Measurements from ENCODE around the gene DUOXA2. TPM values are rescaled to one million over a fixed set of nuclear protein-coding genes. Genes with fewer than 3 reads are reported as not detected.
A peak's percentile ranks its signal among the peaks of the same experiment; 100 is the strongest.
"Not testable (repeated sequence)": the region's sequence is repeated elsewhere in the genome, so short reads cannot be mapped to it uniquely, and the experiment has no call there.

The DUOXA2 gene
- polyA plus RNA-seq, 6 donors from 2014 or later: not detected

DNA sequence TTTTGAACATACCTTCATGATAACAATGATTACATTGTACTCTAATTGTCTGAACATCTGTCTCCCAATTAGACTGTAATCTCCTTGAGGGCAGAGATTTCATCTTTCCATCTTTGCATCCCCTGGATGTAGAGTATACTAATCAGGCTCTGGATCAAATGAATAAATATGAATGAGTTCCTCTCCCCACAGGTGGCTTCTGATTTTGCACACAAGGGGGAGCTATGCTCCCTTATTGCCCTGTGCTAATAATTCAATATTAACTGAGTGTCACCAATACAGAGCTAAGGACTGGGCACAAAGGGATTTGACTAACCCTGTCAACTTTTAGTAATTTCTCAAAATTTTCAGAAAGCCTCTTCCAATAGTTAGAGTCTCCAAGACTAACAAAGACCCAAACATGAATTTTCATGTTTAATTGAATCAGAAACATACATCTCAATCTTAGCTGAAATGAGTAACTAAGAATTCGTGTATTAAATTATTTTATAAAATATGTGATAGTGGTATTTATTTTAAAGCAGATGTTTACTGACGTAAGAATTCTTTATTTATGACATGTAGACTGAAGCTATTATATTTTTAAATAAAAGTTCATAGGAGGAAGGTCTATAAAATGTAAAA is 12.5 kb downstream of the DUOXA2 start:
- Mint-ChIP-seq H3K27ac (no peak overlapping the region), H3K27me3 (peaks cover 53 to 73% (median 72%) of the 10 kb centered on the region in 3 donors), H3K9me3 (peaks cover 0 to 1% (median 0%) of the 10 kb centered on the region in 7 donors), H3K4me3 (no peak overlapping the region), H3K4me1 (peaks cover 0 to 15% (median 4%) of the 10 kb centered on the region in 3 donors), H3K36me3 (no peaks in the 10 kb centered on the region)
- no peak for DNase-seq
- peak; percentile 73 to 81 for ATAC-seq (ENCODE audit: low read depth in 2 of 2)

- Mint-ChIP-seq H3K9me3 (peaks cover 0 to 1% (median 0%) of the 10 kb centered on the region in 7 donors), H3K36me3 (peaks cover 0 to 5% of the 10 kb centered on the region in 2 donors), H3K27me3 (peaks cover 65 to 85% (median 79%) of the 10 kb centered on the region in 3 donors), H3K4me1 (peaks cover 2 to 17% (median 4%) of the 10 kb centered on the region in 3 donors), H3K4me3 (peak overlapping the region in 7 of 8 donors; percentile 43 to 81 (median 59)), H3K27ac (no peak overlapping the region)
- ATAC-seq (ENCODE audit: low read depth in 2 of 2) (no peak), DNase-seq (no peak)
These were observed 15.0 kb downstream of the DUOXA2 start for GRCh38 chr15:45128971-45129639.

GRCh38 chr15:45129651-45130129 is 15.6 kb downstream of the DUOXA2 start, which contains the start of the genes DUOX1 and DUOXA1:
DUOX1 (plus strand) TSS chr15:45129994; CDS start chr15:45131967, 1,973 bp downstream.
DUOXA1 (minus strand) TSS chr15:45129879; CDS start chr15:45123014, 6,865 bp downstream.
- Mint-ChIP-seq H3K36me3 (peaks cover 0 to 10% of the 10 kb centered on the region in 2 donors), H3K4me1 (peaks cover 8 to 21% (median 10%) of the 10 kb centered on the region in 3 donors), H3K4me3 (peak within 1 kb of the TSS; percentile 42 to 81 (median 68)), H3K27me3 (peaks cover 68 to 89% (median 84%) of the 10 kb centered on the region in 3 donors), H3K9me3 (peaks cover 0 to 1% (median 0%) of the 10 kb centered on the region in 7 donors), H3K27ac (peak within 1 kb of the TSS in 2 of 6 donors; percentile 12 to 43)
- ATAC-seq (ENCODE audit: low read depth in 2 of 2) (peak; percentile 72 to 77), DNase-seq (no peak)

GRCh38 chr15:45130291-45131000 is 16.3 kb downstream of the DUOXA2 start:
- Mint-ChIP-seq H3K4me3 (peak overlapping the region in 7 of 8 donors; percentile 14 to 78 (median 66)), H3K36me3 (peaks cover 0 to 13% of the 10 kb centered on the region in 2 donors), H3K27ac (peak overlapping the region in 2 of 6 donors; percentile 12 to 43), H3K4me1 (peaks cover 9 to 24% (median 13%) of the 10 kb centered on the region in 3 donors), H3K9me3 (peaks cover 0 to 1% (median 0%) of the 10 kb centered on the region in 7 donors), H3K27me3 (peaks cover 64 to 85% (median 81%) of the 10 kb centered on the region in 3 donors)
- ATAC-seq (ENCODE audit: low read depth in 2 of 2): no peak
- no peak for DNase-seq

DNA sequence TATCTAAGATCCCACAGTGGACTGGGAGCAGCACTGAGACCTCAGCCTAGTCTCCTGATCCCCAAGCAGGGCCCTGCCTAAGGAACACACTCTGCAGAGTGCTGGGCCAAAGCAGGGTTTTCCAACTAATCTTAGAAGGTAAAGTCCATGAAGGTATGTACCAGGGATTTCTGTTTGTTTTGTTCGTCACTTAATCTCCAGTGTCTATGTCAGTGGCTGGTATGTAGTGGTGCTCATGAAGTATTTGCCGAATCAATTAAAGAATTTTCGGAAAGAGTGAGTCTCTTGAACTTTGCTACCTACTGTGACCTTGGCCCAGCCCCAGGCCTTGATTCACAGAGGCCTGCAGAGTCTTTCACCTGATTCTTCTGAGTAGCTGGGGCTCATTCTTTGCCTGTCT is 17.4 kb downstream of the DUOXA2 start:
- peaks cover 0 to 1% (median 0%) of the 10 kb centered on the region in 7 donors for H3K9me3 Mint-ChIP-seq
- peak overlapping the region in 1 of 8 donors; percentile 41 for H3K4me3 Mint-ChIP-seq
- H3K27ac Mint-ChIP-seq: no peak overlapping the region
- H3K27me3 Mint-ChIP-seq: peaks cover 60 to 81% (median 76%) of the 10 kb centered on the region in 3 donors
- H3K36me3 Mint-ChIP-seq: peaks cover 0 to 13% of the 10 kb centered on the region in 2 donors
- ATAC-seq (ENCODE audit: low read depth in 2 of 2) (no peak), DNase-seq (no peak)
- peaks cover 14 to 29% (median 18%) of the 10 kb centered on the region in 3 donors for H3K4me1 Mint-ChIP-seq

GRCh38 chr15:45132844-45133560 is 18.9 kb downstream of the DUOXA2 start:
- Mint-ChIP-seq H3K27me3 (peaks cover 53 to 83% (median 77%) of the 10 kb centered on the region in 3 donors), H3K4me1 (peaks cover 17 to 31% (median 20%) of the 10 kb centered on the region in 3 donors), H3K27ac (peak overlapping the region in 1 of 6 donors; percentile 86), H3K36me3 (peaks cover 0 to 13% of the 10 kb centered on the region in 2 donors), H3K4me3 (peak overlapping the region in 1 of 8 donors; percentile 35), H3K9me3 (peaks cover 0 to 2% (median 0%) of the 10 kb centered on the region in 7 donors)
- no peak for ATAC-seq (ENCODE audit: low read depth in 2 of 2)
- no peak for DNase-seq

DNA sequence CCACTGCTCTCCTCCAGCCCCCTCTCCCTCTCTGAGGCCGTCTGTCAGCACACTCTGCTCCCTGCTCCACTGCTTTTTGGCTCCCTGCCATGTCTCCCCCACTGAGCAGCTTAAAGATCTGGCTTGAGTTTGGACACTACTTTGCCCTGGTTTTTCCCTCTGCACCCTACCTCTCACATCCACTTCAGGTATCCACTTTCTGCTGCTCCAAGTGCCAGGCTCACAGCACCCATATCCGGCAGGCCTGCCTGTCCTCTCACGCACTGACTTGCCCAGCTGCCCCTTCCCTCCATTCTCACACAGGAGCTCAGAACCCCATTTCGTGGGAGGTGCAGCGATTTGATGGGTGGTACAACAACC is 19.4 kb downstream of the DUOXA2 start:
- no peak overlapping the region for H3K27ac Mint-ChIP-seq
- H3K36me3 Mint-ChIP-seq: peaks cover 0 to 13% of the 10 kb centered on the region in 2 donors

DNA sequence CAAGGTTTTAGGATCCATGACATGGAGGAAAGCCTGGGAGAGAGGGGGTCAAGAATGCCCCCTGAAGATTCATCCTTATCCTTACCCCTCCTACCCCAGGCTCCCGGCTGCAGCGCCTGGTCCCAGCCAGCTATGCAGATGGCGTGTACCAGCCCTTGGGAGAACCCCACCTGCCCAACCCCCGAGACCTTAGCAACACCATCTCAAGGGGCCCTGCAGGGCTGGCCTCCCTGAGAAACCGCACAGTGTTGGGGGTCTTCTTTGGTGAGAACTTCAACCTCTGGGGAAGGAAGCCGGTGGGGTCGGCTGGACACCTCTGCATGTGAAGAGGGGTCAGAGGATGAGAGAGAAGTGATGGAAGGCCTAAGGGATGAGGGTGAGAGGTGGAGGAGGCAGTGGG is 19.9 kb downstream of the DUOXA2 start:
- peaks cover 0 to 13% of the 10 kb centered on the region in 2 donors for H3K36me3 Mint-ChIP-seq
- H3K27ac Mint-ChIP-seq: peak overlapping the region in 1 of 6 donors; percentile 73
- ATAC-seq (ENCODE audit: low read depth in 2 of 2): no peak
- H3K27me3 Mint-ChIP-seq: peaks cover 51 to 82% (median 73%) of the 10 kb centered on the region in 3 donors
- no peak for DNase-seq
- peaks cover 17 to 25% (median 20%) of the 10 kb centered on the region in 3 donors for H3K4me1 Mint-ChIP-seq
- H3K9me3 Mint-ChIP-seq: peaks cover 0 to 2% (median 0%) of the 10 kb centered on the region in 7 donors
- peak overlapping the region in 3 of 8 donors; percentile 64 to 80 (median 77) for H3K4me3 Mint-ChIP-seq

More for the DNA sequence above, 19.4 kb downstream of the DUOXA2 start:
- DNase-seq: no peak
- peaks cover 17 to 29% (median 20%) of the 10 kb centered on the region in 3 donors for H3K4me1 Mint-ChIP-seq
- H3K4me3 Mint-ChIP-seq: peak overlapping the region in 1 of 8 donors; percentile 47
- ATAC-seq (ENCODE audit: low read depth in 2 of 2): no peak
- H3K27me3 Mint-ChIP-seq: peaks cover 52 to 83% (median 77%) of the 10 kb centered on the region in 3 donors
- H3K9me3 Mint-ChIP-seq: peaks cover 0 to 2% (median 0%) of the 10 kb centered on the region in 7 donors

DNA sequence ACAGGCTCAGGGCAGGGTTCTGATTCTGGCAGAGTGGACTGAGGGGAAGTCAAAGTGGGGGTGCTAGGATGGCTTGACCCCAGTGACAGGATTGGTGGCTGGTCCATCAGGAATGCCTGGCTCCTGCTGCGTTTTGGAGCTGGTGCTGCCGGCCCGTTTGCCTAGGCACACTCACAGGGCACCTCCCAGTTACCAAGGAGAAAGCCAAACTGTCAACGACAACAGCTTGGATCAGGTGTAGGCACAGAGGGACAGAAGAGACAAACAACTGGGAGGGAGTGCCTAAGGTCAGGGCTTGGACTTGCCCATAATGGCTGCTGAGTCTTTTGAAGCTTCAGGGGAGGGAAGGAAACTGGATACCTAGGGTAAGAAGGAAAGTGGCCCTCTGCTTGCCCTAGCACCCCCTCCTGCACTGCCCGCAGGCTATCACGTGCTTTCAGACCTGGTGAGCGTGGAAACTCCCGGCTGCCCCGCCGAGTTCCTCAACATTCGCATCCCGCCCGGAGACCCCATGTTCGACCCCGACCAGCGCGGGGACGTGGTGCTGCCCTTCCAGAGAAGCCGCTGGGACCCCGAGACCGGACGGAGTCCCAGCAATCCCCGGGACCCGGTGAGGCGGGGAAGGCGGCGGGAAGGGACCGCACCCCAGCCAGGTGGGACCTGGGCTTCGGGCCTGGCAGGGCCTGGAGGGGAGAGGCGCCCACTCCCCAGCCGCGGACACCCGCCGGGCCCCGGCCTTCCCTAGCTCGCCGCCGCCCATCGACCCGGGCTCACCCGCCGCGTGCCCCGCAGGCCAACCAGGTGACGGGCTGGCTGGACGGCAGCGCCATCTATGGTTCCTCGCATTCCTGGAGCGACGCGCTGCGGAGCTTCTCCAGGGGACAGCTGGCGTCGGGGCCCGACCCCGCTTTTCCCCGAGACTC is 20.8 kb downstream of the DUOXA2 start:
- Mint-ChIP-seq H3K4me3 (peak overlapping the region; percentile 46 to 90 (median 76)), H3K27me3 (peaks cover 51 to 79% (median 71%) of the 10 kb centered on the region in 3 donors), H3K27ac (peak overlapping the region in 1 of 6 donors; percentile 72), H3K36me3 (peaks cover 0 to 13% of the 10 kb centered on the region in 2 donors), H3K4me1 (peaks cover 17 to 23% (median 20%) of the 10 kb centered on the region in 3 donors), H3K9me3 (peaks cover 0 to 2% (median 0%) of the 10 kb centered on the region in 7 donors)
- ATAC-seq (ENCODE audit: low read depth in 2 of 2) (peak; percentile 66 to 69), DNase-seq (no peak)

DNA sequence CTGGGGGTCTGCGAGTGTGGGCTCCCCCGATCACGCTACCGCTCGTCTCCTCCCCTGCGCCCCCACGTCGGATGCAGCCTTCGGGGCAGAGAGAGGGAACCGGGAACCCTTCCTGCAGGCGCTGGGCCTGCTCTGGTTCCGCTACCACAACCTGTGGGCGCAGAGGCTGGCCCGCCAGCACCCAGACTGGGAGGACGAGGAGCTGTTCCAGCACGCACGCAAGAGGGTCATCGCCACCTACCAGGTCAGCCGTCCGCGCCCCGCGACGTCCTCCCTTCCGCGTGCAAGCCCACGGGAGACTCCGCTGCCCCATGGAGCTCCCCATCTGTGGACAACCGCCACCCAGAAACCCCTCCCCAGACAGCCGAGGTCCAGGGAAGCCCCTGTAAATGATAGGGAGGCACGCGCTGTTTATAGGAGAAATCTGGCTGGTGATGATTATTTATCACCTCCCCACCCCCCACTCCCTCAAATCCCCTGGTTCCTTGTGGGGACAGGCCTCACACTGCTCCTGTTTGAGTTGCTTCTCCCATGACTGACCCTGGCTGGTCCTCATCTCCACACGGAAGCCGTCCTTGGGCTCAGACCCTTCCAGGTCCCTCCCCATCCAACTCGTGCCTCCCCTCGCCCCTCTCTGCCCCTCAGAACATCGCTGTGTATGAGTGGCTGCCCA is 21.7 kb downstream of the DUOXA2 start:
- Mint-ChIP-seq H3K27me3 (peaks cover 45 to 70% (median 63%) of the 10 kb centered on the region in 3 donors), H3K4me1 (peaks cover 16 to 17% (median 17%) of the 10 kb centered on the region in 3 donors), H3K4me3 (peak overlapping the region in 7 of 8 donors; percentile 25 to 90 (median 68)), H3K36me3 (peaks cover 0 to 13% of the 10 kb centered on the region in 2 donors), H3K27ac (peak overlapping the region in 2 of 6 donors; percentile 50 to 54)
- DNase-seq, H3K9me3 Mint-ChIP-seq: not testable (repeated sequence)
- ATAC-seq (ENCODE audit: low read depth in 2 of 2): peak in 1 of 2 donors; percentile 29

- H3K36me3 Mint-ChIP-seq: peaks cover 0 to 13% of the 10 kb centered on the region in 2 donors
- peak overlapping the region in 1 of 6 donors; percentile 50 for H3K27ac Mint-ChIP-seq
- peak overlapping the region; percentile 25 to 90 (median 67) for H3K4me3 Mint-ChIP-seq
- H3K9me3 Mint-ChIP-seq: peaks cover 0 to 2% (median 0%) of the 10 kb centered on the region in 7 donors
- ATAC-seq (ENCODE audit: low read depth in 2 of 2) (peak in 1 of 2 donors; percentile 38), DNase-seq (no peak)
- peaks cover 41 to 64% (median 61%) of the 10 kb centered on the region in 3 donors for H3K27me3 Mint-ChIP-seq
- H3K4me1 Mint-ChIP-seq: peaks cover 16 to 17% (median 17%) of the 10 kb centered on the region in 3 donors
These were observed 22.2 kb downstream of the DUOXA2 start for GRCh38 chr15:45136378-45136764.

Data from naive B cell (primary cell).